Motor neuron (in vitro differentiated cells): ENCODE results near the gene MNS1. TPM values are rescaled to one million over a fixed set of nuclear protein-coding genes. Genes with fewer than 3 reads are reported as not detected.
A peak's percentile ranks its signal among the peaks of the same experiment; 100 is the strongest.

Experiments used
- ATAC-seq, 8 experiments: fragments of 200-7000 bp; cut with Tn5 transposase; replicated peaks in 6 of 8; 2 replicates each; pipeline ENCODE4 v1.8.0; 2021; ENCODE audit warnings: mild to moderate bottlenecking in 8 of 8, moderate library complexity in 8 of 8
- H3K27ac ChIP-seq, 2 donors: fragments of 250-450 bp; sonication (Bioruptor Pico); 2 replicates each; pipeline ENCODE4 v1.9.0; 2021; ENCODE audit warnings: antibody characterized with exemption in 2 of 2, mild to moderate bottlenecking in 2 of 2, moderate library complexity in 1 of 2
- H3K4me1 ChIP-seq, 2 donors: fragments of 250-450 bp; sonication (Bioruptor Pico); replicated peaks in 1 of 2; 2 replicates each; pipeline ENCODE4 v1.6.1; 2021; ENCODE audit warnings: antibody characterized with exemption in 2 of 2, mild to moderate bottlenecking in 2 of 2, moderate library complexity in 1 of 2
- H3K4me3 ChIP-seq, 5 donors: fragments of 250-450 bp; sonication (Bioruptor Pico); 2 replicates each; pipeline ENCODE4 v1.9.0; 2021; ENCODE audit warnings: antibody characterized with exemption in 5 of 5, mild to moderate bottlenecking in 5 of 5, moderate library complexity in 4 of 5
- WGBS, 10 experiments: fragments of 450-650 bp; shearing (Covaris generic); methylation state at CpG; one replicate each; pipeline ENCODE4 v1.0.0; 2022; 5-methylcytosine and 5-hydroxymethylcytosine counted together
- in situ Hi-C, 9 experiments: fragments of 400-800 bp; cut with MboI; loops; one replicate each; pipeline ENCODE4 v1.15.0; 2021; ENCODE audit warnings: low sequenced_read_pairs in 9 of 9, low pct_unique_long_range_greater_than_20kb in 2 of 9; ENCODE audit not compliant: unreplicated experiment in 9 of 9
- total RNA-seq, 8 experiments: library from RNA; unstranded; fragments of 300-600 nt; gene quantifications; 2 replicates each; pipeline versions ENCODE4 v1.2.3 to v1.2.4, GENCODE V29; 2022

MNS1 gene
- total RNA-seq, 8 experiments from 2014 or later = 0.75 to 22.4 (median 2.3) TPM; not detected in 1

DNA sequence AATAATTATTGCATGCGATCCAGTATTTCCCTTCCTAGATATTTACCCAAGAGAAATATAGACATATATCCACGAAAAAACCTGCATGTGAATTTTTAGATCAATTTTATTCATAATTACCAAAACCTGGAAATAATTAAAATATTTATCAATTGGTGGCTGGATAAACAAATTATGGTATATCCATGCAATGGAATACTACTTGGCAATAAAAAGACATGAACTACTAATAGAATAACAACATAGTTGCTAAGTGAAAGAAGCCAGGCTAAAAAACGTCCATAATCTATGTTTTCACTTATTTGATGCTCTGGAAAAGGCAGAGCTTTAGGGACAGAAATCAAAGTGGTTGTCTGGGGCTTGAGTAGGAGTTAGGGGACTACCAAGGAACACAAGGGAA is 79.0 kb downstream of the MNS1 start:
- Histone ChIP-seq H3K27ac (no peak overlapping the region), H3K4me1 (no peaks in the 10 kb centered on the region), H3K4me3 (no peak overlapping the region)
- WGBS, 10 experiments = 22 to 100% (median 86%) methylated on average over 1 to 3 of the region's 3 CpGs; no CpG with 5 or more reads in 1 of the 10 experiments
- in situ Hi-C loops = no loop called here
- ATAC-seq = no peak

DNA sequence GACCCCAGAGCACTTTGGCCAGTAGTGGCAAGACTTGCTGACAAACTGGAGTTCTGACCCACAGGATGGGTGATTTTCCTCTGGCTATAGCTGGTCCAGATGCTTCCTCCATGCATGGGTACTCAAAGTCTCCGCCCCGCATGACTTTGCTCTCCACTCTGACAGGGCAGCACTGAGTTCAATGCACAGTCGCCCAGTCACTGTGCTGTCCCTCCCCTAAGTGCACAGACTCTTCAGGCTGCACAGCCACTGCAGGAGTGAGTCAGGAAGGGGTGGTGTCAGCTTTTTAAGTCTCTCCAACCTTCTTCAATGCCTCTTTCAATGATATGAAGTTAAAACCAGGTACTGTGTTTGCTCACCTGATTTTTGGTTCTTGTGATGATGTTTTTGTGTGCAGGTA is 81.9 kb downstream of the MNS1 start:
- 70 to 100% (median 95%) methylated on average over 1 to 3 of the region's 3 CpGs; no CpG with 5 or more reads in 4 of the 10 experiments for WGBS, 10 experiments
- ATAC-seq = peak in 2 of 8 experiments; percentile 97 to 100
- no peak overlapping the region for H3K4me3 ChIP-seq
- H3K4me1 ChIP-seq = no peaks in the 10 kb centered on the region
- in situ Hi-C loops = no loop called here
- H3K27ac ChIP-seq = no peak overlapping the region

Other genes with a start within 250 kb of the MNS1 start
- gene RFX7, start 221.3 kb downstream of the MNS1 start, total RNA-seq = 10 to 100 TPM in 4 of 8 experiments, 1 to 10 TPM in 4; 6.8 to 23.7 (median 10.7) TPM
- 10 to 100 TPM in 5 of 8 experiments, 1 to 10 TPM in 3; 4.6 to 68.4 (median 16.6) TPM for gene TEX9, start 99.7 kb downstream of the MNS1 start, total RNA-seq